Stromal cell of bone marrow (primary cell): ENCODE results near the gene TEFM.
"Not testable (repeated sequence)": the region's sequence is repeated elsewhere in the genome, so short reads cannot be mapped to it uniquely, and the experiment has no call there.

Experiments used
- DNase-seq: peaks from one replicate; pipeline ENCODE4 v3.0.0-alpha.2; 2012; ENCODE audit warnings: low read depth

The TEFM gene

DNA sequence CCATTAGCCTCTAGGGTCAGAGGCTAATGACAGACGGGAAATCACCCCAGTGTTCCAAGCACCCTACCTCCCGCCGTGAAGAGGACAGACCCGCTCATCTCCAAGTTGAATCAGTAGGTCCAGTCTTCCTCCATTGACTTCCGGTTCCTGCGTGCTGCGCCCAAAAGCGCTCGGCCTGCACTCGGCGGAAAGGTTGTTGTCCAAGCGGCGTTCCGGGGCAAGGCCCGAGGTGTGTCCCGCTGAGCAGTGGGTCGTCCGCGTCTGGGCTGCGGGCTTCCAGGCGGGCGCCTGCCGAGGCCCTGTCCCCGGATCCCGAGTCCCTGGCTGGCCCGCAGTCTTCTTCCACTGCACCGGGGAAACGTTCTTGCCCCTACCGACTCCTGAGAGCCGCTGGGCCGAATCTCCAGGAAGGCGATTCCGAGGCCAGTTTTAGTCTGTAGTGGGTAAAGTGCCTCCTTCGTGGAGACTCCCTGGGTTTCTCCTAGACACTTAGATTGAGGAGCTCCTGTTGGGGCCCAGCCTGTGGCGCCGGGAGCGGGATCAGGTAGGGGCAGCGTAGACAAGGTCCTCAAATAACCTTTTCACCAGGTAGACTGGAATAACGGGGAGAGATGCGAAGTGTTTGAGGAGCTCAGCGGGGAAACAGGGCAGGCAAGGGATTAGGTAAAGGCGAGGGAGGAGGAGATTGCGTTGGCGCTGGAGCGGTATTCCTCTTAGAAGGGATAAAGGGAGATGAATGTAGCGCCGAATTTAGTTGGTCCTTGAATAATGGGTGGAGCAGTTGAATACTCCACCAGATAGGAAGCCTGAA, at the start of gene TEFM:
TSS of gene TEFM (minus strand) at position 138 of the 811 bp plus-strand sequence. CDS start at position 98, 40 bp downstream.
- peak; percentile 81 for DNase-seq

DNA sequence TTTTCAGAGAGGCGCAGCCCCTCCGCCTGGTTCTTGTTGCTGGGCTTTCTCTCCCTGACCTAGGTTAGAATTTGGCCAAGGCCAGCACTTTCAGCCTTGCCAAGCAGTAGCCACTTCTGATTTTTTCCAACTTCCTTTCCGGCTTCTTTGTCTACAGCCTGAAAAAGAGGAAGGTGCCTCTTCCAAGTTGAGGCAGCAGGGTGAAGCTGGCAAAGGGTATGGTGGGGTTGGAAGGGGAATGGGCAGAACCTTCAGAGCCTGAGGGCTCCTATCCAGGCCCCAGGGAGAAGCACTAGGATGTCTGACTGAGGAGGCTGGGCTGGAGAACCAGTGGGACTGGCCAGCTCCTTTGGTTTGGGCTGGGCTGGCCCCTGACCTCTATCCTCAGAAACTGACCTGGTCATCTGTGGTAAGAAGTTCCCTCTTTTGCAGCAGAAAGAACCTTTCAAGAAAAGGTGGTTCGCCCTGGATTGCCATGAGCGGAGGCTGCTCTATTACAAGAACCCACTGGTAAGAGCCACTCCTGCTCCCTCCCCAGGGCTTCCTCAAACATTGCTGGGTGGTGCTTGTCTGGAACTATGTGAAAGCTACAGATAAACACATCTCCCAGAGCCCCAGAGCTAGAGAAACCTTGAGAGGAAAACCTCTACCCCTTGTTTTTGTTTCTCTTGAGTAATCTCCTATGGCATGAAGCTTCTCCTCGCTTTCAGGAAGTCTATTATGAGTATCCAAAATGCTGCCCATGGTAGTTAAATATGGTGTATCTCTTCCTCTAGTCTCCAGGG, 48.2 kb upstream of the TEFM start:
- DNase-seq, result no peak

DNA sequence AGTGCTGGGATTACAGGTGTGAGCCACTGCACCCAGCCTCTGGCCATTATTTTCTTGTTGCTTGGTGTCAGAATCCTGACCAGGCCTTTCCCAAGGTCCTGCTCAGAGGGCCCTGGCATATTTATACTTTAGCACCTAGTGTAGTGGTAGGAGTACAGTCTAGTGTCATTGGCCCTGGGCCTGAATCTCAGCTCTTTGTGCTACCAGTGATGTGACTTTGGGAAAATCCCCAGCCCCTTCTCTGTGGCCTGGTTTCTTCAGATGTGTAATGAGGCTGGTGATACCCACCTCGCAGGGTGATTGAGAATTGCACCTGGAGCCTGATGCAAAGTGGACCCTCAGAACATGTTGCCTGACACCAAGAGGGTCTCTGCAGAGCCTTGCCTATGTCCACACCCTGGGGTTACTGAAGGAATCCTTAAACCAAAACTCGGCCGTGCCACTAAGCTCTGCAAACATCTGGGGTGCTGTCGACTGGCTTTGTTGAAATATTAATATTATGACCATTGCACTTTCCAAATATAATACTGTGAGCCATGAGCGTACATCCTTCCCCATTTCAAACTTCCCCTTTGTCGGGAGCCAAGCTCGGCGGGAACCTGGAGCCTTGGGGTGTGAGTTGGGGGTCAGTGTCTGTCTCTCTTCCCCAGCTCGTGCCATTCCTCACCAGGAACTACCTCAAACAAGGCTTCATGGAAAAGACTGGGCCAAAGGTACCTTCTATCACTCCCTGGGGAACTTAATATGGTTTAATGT, 46.8 kb upstream of the TEFM start:
- DNase-seq, result no peak

DNA sequence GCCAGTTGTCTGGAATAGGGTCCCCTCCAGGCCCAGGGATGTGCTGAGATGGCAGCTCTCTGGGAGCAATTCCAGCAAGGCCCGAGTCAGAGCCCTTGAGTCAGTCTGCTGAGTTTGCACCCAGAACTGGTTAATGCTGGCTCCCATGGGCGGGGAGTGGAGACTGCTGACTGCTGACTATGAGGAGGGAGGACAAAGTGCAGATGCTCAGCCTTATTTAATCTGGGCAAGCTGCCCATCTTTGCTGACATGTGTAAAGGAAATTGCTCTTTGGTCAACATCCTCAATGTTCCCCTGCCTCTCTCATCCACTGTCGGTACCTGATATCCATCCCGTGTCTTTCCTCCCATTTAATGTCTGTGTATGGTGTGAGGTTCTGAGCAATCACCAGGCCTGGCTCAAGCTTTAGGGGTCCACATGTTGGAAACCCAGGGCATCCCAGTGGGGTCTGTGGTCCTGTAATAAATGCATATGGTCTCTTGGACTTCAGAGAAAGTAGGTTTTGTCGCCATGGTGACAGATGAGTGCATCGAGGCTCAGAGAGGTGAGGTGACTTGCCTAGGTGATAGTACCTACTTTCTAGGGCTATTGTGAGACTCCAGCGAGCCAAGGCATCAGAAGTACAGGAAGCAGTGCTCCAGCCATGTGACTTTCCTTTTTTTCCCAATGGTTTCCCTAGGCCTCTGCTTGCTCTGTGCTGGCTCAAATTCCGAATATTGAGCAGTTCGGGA, 44.8 kb upstream of the TEFM start:
- DNase-seq, result peak; percentile 94

DNA sequence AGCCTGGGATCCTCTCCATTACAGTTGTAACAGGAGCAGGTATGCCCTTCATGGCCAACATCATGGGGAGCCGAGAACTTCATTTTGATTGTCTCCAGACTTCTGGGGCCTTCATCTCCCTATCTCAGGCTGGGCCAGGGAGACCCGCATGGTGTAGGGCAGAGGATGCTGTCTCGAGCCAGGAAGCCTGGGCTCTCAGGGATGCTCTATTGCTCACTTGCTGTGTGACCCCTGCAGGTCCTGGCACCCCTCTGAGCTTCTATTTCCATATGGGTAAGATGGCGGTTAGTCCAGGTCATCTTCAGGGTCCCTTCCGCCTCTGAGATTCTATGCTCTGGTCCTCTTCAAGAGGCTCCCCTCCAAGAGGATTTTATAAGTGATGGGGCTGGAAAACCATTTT, 44.2 kb upstream of the TEFM start:
- DNase-seq, result no peak

GRCh38 chr17:30947796-30948195, 41.8 kb upstream of the TEFM start:
- DNase-seq, result no peak

- DNase-seq, result no peak
Measured at GRCh38 chr17:30942308-30943079, 36.5 kb upstream of the TEFM start.

- DNase-seq, result no peak
Measured at GRCh38 chr17:30939051-30939689, 33.1 kb upstream of the TEFM start.

DNA sequence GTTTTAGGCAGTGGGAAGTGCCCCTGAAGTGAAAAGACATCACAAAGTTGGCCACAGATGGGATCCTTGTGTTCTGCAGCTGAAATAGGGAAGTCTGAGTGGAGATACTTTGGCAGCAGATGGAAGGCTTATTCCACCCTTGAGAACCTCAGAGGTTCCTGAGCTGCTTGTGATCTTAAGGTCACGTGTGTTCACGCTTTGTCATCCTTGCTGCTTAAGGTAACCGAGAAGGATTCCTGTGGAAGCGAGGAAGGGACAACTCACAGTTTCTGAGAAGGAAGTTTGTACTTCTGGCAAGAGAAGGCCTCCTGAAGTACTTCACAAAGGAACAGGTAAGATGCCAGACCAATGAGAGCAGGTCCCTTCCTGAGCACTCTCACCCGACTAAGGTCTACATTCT, 27.9 kb upstream of the TEFM start:
- DNase-seq, result no peak

GRCh38 chr17:30931582-30931981, 25.5 kb upstream of the TEFM start:
- not testable (repeated sequence) for DNase-seq

DNA sequence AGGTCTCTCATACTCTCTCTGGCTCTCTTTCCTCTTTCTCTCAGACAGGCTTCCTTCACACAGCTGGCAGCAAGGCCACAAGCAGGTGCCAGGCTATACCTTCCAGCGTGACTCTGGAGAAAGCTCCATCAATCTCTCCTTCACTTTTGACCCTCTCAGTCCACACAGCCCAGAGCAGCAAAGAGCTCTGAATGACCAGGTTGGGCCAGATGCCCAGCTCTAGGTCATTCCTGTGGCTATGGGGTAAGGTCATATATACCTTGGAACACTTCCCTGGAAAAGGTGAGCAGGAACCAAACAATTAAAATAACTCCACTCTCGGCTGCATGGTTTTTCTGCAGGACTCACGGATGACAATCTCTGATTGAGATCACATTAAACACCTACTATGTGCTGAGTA, 24.5 kb upstream of the TEFM start:
- DNase-seq, result no peak

DNA sequence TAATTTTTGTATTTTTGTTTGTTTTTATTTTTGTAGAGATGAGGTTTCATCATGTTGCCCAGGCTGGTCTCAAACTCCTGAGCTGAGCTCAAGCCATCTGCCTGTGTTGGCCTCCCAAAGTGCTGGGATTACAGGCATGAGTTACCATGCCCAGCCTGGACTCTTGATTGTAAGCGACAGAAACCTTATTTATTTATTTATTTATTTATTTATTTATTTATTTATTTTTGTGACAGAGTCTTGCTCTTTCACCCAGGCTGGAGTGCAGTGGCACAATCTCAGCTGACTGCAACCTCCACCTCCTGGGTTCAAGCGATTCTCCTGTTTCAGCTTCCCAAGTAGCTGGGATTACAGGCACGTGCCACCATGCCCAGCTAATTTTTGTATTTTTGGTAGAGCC, 23.8 kb upstream of the TEFM start:
- not testable (repeated sequence) for DNase-seq

GRCh38 chr17:30929081-30929633, 23.1 kb upstream of the TEFM start:
- DNase-seq, result no peak

DNA sequence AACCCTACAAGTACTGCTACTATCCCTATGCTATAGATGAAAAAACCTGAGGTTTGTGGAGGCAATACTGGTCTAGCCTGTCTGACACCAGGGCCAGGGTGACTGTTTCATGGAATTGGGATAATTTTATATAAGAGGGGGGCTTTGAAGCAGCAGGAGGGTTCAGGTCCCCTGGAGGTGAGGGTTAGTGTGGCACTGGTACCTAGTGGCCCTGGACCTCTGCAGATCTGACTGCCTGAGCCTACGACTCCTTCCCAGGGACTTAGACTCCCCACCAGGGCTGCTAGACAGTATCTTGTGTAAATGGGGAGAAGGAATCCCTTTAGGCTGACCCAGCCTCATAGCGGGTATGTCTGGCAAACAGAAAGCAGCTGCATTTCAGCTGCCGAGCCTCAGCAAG, 22.5 kb upstream of the TEFM start:
- DNase-seq, result no peak

DNA sequence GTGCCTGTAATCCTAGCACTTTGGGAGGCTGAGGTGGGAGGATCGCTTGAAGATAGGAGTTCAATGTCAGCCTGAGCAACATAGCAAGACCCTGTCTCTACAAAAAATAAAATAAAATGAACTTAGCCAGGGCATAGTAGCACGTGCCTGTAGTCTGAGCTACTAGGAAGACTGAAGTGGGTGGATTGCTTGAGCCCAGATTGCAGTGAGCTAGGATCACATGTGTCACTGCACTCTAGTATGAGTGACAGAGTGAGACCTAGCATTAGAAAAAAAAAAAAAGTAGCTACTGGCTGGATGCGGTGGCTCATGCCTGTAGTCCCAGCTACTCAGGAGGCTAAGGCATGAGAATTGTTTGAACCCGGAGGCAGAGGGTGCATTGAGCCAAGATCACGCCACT, 21.7 kb upstream of the TEFM start:
- no peak for DNase-seq

DNA sequence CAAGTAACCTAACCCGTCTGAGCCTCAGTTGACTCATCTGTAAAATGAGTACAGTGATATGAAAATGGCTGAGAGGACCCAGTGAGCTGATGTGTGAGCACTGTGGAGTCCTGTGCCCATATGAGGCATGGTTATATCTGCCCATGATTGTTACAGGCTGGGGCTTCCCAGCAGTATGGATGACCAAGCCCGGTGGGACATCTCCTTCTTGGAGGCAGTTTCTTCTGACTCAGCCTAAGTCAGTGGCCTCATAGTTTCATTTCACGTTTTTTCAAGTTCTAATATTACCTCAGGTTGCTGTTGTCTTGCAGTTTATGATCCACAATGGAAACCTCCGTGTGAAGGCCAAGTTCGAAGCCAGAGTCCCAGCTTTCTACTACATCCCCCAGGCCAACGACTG, 20.5 kb upstream of the TEFM start:
- no peak for DNase-seq

DNA sequence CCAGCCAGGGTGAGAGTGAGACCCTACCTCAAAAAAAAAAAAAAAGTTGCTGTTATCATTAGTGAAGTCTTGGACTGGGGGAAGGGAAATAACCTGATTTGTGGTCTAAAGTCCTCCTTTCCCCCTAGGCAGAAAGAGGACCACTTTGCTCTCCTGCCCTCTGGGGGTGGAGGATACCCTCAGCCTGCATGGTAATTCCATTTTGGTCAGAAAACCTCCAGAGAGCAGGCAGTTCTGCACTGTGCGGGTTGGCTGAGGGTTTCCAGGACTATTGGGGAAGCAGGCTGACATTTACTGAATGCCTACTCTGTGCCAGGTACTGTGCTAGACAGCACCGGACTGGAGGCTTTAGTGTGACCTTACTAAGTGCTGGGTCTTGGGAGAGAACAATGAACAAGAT, 18.3 kb upstream of the TEFM start:
- DNase-seq, result no peak

DNA sequence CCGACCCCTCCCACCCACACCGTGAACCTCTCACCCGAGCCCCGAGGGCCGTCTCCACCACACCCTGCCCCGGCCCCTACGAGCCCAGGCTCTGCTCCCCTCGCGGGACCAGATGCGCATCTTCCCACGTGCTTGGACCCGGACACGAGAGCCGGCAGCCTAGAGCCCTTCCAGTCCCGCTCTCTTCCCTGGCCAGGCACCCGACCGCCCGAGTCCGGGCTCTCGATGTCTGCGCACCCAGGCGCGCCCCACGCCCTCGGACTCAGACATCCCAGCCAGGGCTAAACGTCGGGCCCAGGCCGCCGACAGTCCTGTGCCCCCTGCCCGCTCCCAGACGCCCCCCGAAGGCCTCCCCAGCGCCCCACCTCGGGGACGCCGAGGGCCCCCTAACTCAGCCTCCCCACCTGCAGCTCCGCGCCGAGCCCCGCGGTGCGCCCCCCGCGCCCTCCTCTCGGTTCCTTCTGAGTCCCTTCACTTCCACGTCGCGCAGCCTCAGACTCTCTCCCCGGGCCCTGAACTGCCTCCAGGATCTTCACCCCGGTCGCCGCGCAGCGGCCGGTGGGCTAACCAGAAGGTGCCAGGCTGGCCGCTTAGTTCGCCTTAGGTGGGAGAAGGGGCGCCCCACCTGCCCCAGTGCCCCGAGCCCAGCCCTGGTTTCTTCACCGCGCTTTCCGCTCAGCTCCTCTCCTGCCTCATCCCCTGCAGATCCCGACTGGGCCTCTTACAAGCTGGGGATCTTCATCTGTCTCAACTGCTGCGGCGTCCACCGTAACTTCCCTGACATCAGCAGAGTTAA, 16.4 kb upstream of the TEFM start:
- no peak for DNase-seq

- no peak for DNase-seq
Measured at GRCh38 chr17:30921544-30922196, 15.6 kb upstream of the TEFM start, which contains the start of gene ADAP2. Gene ADAP2 (plus strand): TSS chr17:30921945. CDS start chr17:30922015, 70 bp downstream.
